Kidney epithelial cell (primary cell): ENCODE results near the gene LRBA. TPM values are rescaled to one million over a fixed set of nuclear protein-coding genes. Genes with fewer than 3 reads are reported as not detected.

Source experiments
- DNase-seq: peaks from one replicate; pipeline ENCODE4 v3.0.0-alpha.2; 2010; ENCODE audit warnings: low read depth
- H3K27me3 ChIP-seq: 2 replicates; pipeline ENCODE4 v1.6.0; 2011; ENCODE audit warnings: low read length; ENCODE audit not compliant: control insufficient read depth, insufficient read depth
- H3K36me3 ChIP-seq: 2 replicates; pipeline ENCODE4 v1.5.1; 2011; ENCODE audit warnings: low read length; ENCODE audit not compliant: control insufficient read depth, insufficient read depth
- H3K4me3 ChIP-seq: 2 replicates; pipeline ENCODE4 v1.5.1; 2011; ENCODE audit warnings: low read depth, mild to moderate bottlenecking, control low read depth, low read length
- total RNA-seq: library from RNA; depleted of rRNA; stranded (reverse); fragments of >200 nt; gene quantifications from 2 replicates; pipeline ENCODE4 v1.2.3, GENCODE V29; 2015
- TF ChIP-seq, protein P1 (sequence below): IDR thresholded peaks from 2 replicates; pipeline ENCODE4 v1.5.1; 2011; ENCODE audit warnings: mild to moderate bottlenecking, moderate library complexity, low read length, control low read depth, inconsistent platforms; ENCODE audit not compliant: insufficient read depth, poor library complexity, severe bottlenecking

The LRBA gene
- total RNA-seq, 1 donor from 2014 or later, result 85.2 TPM

DNA sequence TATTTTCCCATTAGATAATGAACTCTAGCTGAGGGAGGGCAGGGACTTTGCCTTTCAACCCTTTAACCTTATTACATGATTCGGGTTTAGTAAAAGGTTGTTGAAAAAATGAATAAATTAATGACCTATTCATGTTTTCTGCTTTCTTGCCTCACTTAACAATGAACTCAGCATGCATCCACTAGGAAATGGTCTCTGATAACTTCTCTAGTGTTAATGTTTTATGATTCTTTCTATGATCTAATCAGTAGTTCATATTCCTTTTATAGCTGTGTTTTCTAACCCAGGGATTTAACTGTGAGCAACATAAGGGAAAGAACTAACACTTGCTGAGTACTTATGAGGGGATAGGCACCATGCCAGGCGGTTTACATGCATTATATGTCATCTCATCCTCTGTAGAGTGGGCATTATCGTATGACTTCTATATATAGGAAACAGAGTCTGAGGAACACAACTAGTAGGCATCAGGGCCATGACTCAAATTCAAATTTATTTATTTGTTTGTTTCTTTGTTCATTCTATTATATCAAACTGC lies 669.8 kb downstream of the LRBA start:
- TF ChIP-seq, protein P1, sequence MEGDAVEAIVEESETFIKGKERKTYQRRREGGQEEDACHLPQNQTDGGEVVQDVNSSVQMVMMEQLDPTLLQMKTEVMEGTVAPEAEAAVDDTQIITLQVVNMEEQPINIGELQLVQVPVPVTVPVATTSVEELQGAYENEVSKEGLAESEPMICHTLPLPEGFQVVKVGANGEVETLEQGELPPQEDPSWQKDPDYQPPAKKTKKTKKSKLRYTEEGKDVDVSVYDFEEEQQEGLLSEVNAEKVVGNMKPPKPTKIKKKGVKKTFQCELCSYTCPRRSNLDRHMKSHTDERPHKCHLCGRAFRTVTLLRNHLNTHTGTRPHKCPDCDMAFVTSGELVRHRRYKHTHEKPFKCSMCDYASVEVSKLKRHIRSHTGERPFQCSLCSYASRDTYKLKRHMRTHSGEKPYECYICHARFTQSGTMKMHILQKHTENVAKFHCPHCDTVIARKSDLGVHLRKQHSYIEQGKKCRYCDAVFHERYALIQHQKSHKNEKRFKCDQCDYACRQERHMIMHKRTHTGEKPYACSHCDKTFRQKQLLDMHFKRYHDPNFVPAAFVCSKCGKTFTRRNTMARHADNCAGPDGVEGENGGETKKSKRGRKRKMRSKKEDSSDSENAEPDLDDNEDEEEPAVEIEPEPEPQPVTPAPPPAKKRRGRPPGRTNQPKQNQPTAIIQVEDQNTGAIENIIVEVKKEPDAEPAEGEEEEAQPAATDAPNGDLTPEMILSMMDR, result no peak
- Histone ChIP-seq H3K4me3 (no peak overlapping the region), H3K36me3 (no peaks in the 10 kb centered on the region), H3K27me3 (no peaks in the 10 kb centered on the region)
- no peak for DNase-seq

DNA sequence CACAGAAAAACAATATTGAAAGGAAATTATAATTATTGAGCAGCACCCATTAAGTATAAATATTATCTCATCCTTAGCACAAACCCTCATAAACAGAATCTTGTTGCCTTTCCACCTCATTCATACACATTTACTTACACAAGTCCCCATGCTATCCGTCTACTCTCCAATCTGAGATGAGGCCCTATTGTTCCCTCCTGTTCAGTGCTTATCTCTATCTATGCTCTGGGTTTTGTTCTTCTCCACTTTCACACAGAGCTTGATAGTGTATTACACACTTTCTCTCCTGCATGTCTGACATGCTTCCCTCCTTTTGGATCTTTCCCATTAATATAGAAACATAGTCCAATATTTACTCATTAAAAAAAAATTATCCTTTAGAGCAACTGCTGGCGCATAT lies 671.3 kb downstream of the LRBA start:
- no peaks in the 10 kb centered on the region for H3K27me3 ChIP-seq
- no peak for DNase-seq
- no peaks in the 10 kb centered on the region for H3K36me3 ChIP-seq
- TF ChIP-seq, protein P1, result no peak
- H3K4me3 ChIP-seq, result no peak overlapping the region

DNA sequence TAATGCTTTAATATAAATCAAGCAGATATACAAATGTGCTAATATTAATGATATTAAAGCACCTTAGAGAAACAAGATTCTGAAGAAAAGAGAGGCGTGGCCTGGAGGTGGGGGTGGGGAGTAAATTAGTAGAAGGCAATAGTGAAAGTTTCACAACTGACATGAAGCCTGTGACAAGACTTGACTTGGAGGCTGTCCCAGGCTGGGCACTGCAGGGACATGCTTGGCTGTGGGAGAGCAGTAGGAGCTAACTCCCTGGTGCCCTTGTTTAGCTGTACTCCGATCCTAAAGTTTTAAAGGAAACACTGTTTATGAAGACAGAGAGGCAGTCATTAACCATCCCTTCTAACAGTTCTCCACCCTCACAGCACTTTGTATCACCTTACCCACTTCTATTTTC lies 672.1 kb downstream of the LRBA start:
- Histone ChIP-seq H3K4me3 (no peak overlapping the region), H3K27me3 (no peaks in the 10 kb centered on the region), H3K36me3 (no peaks in the 10 kb centered on the region)
- DNase-seq, result no peak
- TF ChIP-seq, protein P1, result no peak

DNA sequence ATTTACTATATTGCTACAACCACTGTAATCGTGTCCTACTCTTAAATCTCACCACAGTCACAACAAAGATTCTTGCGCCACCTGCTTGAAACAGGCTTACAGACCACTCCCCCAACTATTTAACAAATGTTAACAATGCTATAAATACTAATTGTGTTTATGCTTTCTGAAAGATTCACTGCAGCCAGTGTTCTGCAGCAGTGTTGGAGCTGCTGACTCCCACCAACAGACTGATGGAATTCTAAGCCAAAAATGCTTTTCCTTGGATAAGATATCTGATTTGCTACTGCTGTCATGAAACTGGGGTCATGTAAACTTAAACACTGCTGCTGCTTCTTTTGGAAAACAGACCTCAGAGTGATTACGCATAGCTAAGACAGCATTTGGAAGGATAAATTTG lies 677.4 kb downstream of the LRBA start:
- H3K4me3 ChIP-seq, result no peak overlapping the region
- H3K27me3 ChIP-seq, result no peaks in the 10 kb centered on the region
- TF ChIP-seq, protein P1, result no peak
- no peaks in the 10 kb centered on the region for H3K36me3 ChIP-seq
- no peak for DNase-seq

DNA sequence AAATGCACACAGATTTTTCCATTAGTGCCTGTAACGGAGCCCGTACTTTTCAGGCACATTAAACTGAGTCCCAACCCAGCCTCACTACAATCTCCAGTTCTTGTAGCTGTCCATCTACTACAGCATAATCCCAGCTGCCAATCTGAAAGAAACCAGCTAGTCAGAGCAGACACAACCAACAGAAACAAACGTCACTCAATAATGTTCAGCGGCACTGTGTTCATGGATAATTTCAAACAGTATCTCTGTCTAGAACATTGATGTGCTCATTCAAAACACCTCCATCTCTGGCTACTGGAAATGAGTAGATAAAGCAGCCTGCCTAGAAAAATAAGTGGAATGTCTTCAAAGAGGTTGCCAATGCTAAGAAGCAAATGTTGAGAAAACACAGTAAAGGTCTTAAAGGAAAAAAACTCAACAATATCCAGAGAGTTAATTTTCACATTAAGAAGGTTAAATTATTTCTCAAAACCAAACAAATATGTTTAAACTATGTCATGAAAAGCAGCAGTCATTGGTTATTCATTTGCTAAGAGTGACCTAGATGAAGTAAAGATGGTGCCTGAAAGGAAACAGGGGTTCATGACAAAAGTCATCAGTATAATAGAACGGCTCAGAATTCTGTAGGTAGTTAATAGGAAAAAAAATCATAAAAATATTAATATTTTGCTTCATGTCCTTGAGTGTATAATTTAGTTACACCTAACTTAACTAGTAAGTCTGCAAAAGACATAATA lies 678.2 kb downstream of the LRBA start:
- Histone ChIP-seq H3K36me3 (no peaks in the 10 kb centered on the region), H3K4me3 (no peak overlapping the region), H3K27me3 (no peaks in the 10 kb centered on the region)
- no peak for DNase-seq
- TF ChIP-seq, protein P1, result no peak

DNA sequence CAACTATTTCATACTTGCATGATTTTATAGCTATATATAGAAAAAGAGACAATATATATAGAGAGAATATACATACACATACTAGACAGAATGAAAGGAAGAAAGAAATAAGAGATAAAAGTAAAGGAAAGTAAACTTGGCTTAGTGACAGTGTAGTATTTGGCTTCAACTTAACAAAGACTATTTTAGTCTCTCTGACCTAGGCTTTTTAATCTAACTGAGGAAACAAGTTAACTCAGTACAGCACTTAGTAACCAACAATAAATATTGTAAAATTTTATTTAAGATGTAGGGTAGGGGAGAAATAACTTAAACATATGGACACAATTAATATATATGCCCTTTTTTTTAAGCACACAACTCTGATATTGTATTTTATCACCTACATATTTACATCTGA lies 682.1 kb downstream of the LRBA start:
- DNase-seq, result no peak
- Histone ChIP-seq H3K27me3 (no peaks in the 10 kb centered on the region), H3K36me3 (no peaks in the 10 kb centered on the region), H3K4me3 (no peak overlapping the region)
- TF ChIP-seq, protein P1, result no peak
